ENCODE data around the gene ST3GAL3. TPM values are rescaled to one million over a fixed set of nuclear protein-coding genes. Genes with fewer than 3 reads are reported as not detected.

ST3GAL3 gene
- total and polyA plus RNA-seq, 2 experiments from 2014 or later: 4.5 to 7.0 TPM

GRCh38 chr1:43924516-43924915 lies 217.2 kb downstream of the ST3GAL3 start:
- Mint-ChIP-seq H3K27ac (no peak overlapping the region), H3K27me3 (ENCODE audit: insufficient read depth, low read depth, poor library complexity) (peaks cover 3% of the 10 kb centered on the region), H3K4me3 (no peak overlapping the region), H3K36me3 (ENCODE audit: low read depth) (peaks cover 4% of the 10 kb centered on the region; the same call in 1 of the 3 replicates), H3K9me3 (no peaks in the 10 kb centered on the region), H3K4me1 (peaks cover 4% of the 10 kb centered on the region)
- ATAC-seq: no peak
- H2AFZ ChIP-seq: no peak overlapping the region
- no peaks in the 10 kb centered on the region for H3K36me3 ChIP-seq (ENCODE audit: insufficient read depth)
- no peaks in the 10 kb centered on the region for H3K4me1 ChIP-seq (ENCODE audit: insufficient read depth)
- no peaks in the 10 kb centered on the region for H3F3A ChIP-seq (replicated peaks; ENCODE audit: low read depth)
- H3K4me2 ChIP-seq: no peak overlapping the region
- no peak overlapping the region for H3K4me3 ChIP-seq
- H3K9me2 ChIP-seq (ENCODE audit: insufficient read depth): no peaks in the 10 kb centered on the region
- no peaks in the 10 kb centered on the region for H4K20me1 ChIP-seq (replicated peaks; ENCODE audit: insufficient read depth)
- H3K79me2 ChIP-seq (replicated peaks; ENCODE audit: insufficient read depth): no peaks in the 10 kb centered on the region
- DNase-seq (ENCODE audit: low spot score): no peak
- TF ChIP-seq EZH2phosphoT487 (IDR thresholded peaks at IDR 0.05; ENCODE audit: unreplicated experiment) (no peak), ZNF331 (CRISPR knock-in tag; IDR thresholded peaks at IDR 0.05; ENCODE audit: low read depth) (no peak), ZNF462 (CRISPR knock-in tag; IDR thresholded peaks at IDR 0.05) (no peak), NANOG (IDR thresholded peaks at IDR 0.05; ENCODE audit: borderline replicate concordance) (no peak), EZH2 (IDR thresholded peaks at IDR 0.05; ENCODE audit: low read depth, unreplicated experiment) (no peak), JUNB (IDR thresholded peaks at IDR 0.05; ENCODE audit: unreplicated experiment) (no peak), CTCF (conservative IDR thresholded peaks at IDR 0.05; ENCODE audit: low read depth in 2 of 2) (no peak), ZNF114 (CRISPR knock-in tag; IDR thresholded peaks at IDR 0.05) (no peak), STAT1 (IDR thresholded peaks at IDR 0.05; ENCODE audit: unreplicated experiment) (no peak), CREB1 (CRISPR knock-in tag; IDR thresholded peaks at IDR 0.05; ENCODE audit: low read depth) (no peak), ETS1 (IDR thresholded peaks at IDR 0.05) (no peak), POLR2AphosphoS5 (IDR thresholded peaks at IDR 0.05; ENCODE audit: low read depth) (no peak), REST (IDR thresholded peaks at IDR 0.05; ENCODE audit: unreplicated experiment) (no peak)
- no peaks in the 10 kb centered on the region for H3K27me3 ChIP-seq (ENCODE audit: insufficient read depth)
- no peak overlapping the region for H3K27ac ChIP-seq (ENCODE audit: low read depth)

Data from GM23338 (cell line).